Measurements from ENCODE around the gene EEIG1. TPM values are rescaled to one million over a fixed set of nuclear protein-coding genes. Genes with fewer than 3 reads are reported as not detected.

Gene EEIG1
- total and polyA plus RNA-seq, 12 donors = 10.1 to 179 (median 53.8) TPM

DNA sequence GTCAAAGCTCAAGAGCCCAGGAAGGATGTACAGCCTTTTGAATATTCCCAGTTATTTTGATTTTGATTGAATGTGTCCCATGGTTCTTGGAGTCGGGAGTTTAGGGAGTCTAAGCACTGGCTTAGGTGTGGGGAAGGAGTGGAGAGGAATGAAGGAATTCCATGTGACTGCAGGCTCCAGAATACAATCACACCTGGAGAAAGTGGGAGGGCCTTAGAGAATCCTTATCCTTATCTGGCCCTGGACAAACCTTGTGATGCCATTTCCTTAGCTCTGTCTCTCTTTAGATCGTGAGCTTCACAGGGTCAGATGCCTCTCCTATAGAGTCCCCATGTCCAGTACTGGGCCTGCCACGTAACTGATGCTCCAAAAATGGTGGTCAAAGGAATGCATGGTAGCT lies 4.2 kb upstream of the EEIG1 start:
- H3K9me3 ChIP-seq (replicated peaks in 1 of 3) = no peaks in the 10 kb centered on the region
- intact Hi-C loops (cut with DNase I) = no loop called here
- peaks cover 12 to 13% of the 10 kb centered on the region in 2 donors for H3K4me1 ChIP-seq (replicated peaks in 1 of 2)
- WGBS, 4 donors = 87 to 96% (median 93%) methylated on average over 2 to 3 of the region's 3 CpGs
- TF ChIP-seq CTCF (IDR thresholded peaks at IDR 0.05) = no peak
- no peak for TF ChIP-seq POLR2A (IDR thresholded peaks at IDR 0.05)
- H3K27me3 ChIP-seq = no peaks in the 10 kb centered on the region
- DNase-seq = no peak
- H3K27ac ChIP-seq = no peak overlapping the region
- no peaks in the 10 kb centered on the region for H3K36me3 ChIP-seq (replicated peaks in 1 of 2)
- H3K4me3 ChIP-seq = no peak overlapping the region

GRCh38 chr9:127983847-127984289 lies 3.1 kb upstream of the EEIG1 start:
- H3K4me3 ChIP-seq = no peak overlapping the region
- H3K9me3 ChIP-seq (replicated peaks in 1 of 3) = no peaks in the 10 kb centered on the region
- H3K36me3 ChIP-seq (replicated peaks in 1 of 2) = no peaks in the 10 kb centered on the region
- H3K27me3 ChIP-seq = no peaks in the 10 kb centered on the region
- WGBS, 4 donors = 89 to 96% (median 94%) methylated on average over 9 of the region's 9 CpGs
- intact Hi-C loops (cut with DNase I) = no loop called here
- TF ChIP-seq CTCF (IDR thresholded peaks at IDR 0.05) (no peak), POLR2A (IDR thresholded peaks at IDR 0.05) (no peak)
- H3K27ac ChIP-seq = no peak overlapping the region
- DNase-seq = no peak
- peaks cover 15 to 21% of the 10 kb centered on the region in 2 donors for H3K4me1 ChIP-seq (replicated peaks in 1 of 2)

GRCh38 chr9:127982912-127983311 lies 2.1 kb upstream of the EEIG1 start:
- no peak for TF ChIP-seq CTCF (IDR thresholded peaks at IDR 0.05)
- no peak for TF ChIP-seq POLR2A (IDR thresholded peaks at IDR 0.05)
- H3K4me1 ChIP-seq (replicated peaks in 1 of 2) = peaks cover 24 to 31% of the 10 kb centered on the region in 2 donors
- no peak for DNase-seq
- H3K9me3 ChIP-seq (replicated peaks in 1 of 3) = no peaks in the 10 kb centered on the region
- no peaks in the 10 kb centered on the region for H3K27me3 ChIP-seq
- WGBS, 4 donors = 68 to 86% (median 69%) methylated on average over 1 of the region's 1 CpG; no CpG with 5 or more reads in 1 of the 4 donors
- no peaks in the 10 kb centered on the region for H3K36me3 ChIP-seq (replicated peaks in 1 of 2)
- H3K4me3 ChIP-seq = no peak overlapping the region
- H3K27ac ChIP-seq = peak overlapping the region in 2 of 5 donors; percentile 36 to 60
- intact Hi-C loops (cut with DNase I) = no loop called here

GRCh38 chr9:127981559-127982121 lies 851 bp upstream of the EEIG1 start:
- Histone ChIP-seq H3K36me3 (replicated peaks in 1 of 2) (no peaks in the 10 kb centered on the region), H3K4me1 (replicated peaks in 1 of 2) (peaks cover 36 to 43% of the 10 kb centered on the region in 2 donors), H3K27me3 (no peaks in the 10 kb centered on the region), H3K9me3 (replicated peaks in 1 of 3) (no peaks in the 10 kb centered on the region), H3K4me3 (peak overlapping the region in 1 of 4 donors; percentile 99), H3K27ac (peak overlapping the region; percentile 33 to 91 (median 81))
- DNase-seq = peak in 1 of 7 donors; percentile 60
- no peak for TF ChIP-seq POLR2A (IDR thresholded peaks at IDR 0.05)
- no peak for TF ChIP-seq CTCF (IDR thresholded peaks at IDR 0.05)
- 60 to 69% (median 63%) methylated on average over 11 of the region's 11 CpGs for WGBS, 4 donors
- intact Hi-C loops (cut with DNase I) = no loop called here
